GM18520 (cell line): ENCODE data around the gene UXS1.

Source experiments
- ATAC-seq: cut with Tn5 transposase; IDR thresholded peaks from one replicate; pipeline ENCODE4 v1.9.1; 2021; ENCODE audit not compliant: unreplicated experiment

The UXS1 gene

GRCh38 chr2:106054880-106055655 is 139.0 kb downstream of the UXS1 start:
- no peak for ATAC-seq

GRCh38 chr2:106054321-106054720 is 139.8 kb downstream of the UXS1 start:
- ATAC-seq: no peak

DNA sequence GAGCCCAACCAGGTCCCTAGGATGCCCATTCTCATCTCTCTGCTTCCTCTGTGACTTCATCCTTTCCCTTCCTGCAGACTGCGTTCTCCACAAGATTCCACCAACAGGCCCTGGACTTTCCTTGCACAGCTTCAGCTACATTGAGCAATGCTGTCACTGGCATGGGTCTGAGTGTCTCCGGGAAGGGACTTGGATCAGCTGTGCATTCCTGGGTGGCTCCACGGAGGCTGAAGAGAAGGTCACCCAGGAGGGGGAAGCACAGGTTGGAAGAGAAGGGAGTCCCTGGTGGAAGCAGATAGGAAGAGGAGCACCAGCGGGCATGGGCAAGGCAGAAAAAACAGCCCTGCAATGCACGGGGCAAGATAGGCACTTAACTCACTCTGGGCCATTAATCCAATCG is 140.5 kb downstream of the UXS1 start:
- no peak for ATAC-seq

DNA sequence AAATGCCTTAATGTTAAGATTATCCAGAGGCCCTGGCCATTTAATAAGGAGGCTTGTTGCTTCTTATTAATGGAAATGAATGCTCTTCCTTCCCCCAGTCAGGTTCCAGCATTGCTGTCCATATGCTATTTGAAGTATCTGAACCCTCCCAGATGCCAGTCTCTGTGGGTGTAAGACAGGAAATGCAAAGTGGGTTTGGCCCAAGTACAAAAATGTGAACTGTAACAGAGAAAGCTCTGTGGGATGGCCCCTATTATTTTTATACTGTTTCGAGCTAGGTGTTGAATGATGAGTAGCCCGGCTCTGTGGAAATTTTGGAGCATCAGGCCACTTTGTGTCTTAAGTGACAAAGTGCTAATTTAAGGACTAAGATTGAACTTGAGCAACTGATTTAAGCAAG is 141.0 kb downstream of the UXS1 start:
- ATAC-seq: no peak

DNA sequence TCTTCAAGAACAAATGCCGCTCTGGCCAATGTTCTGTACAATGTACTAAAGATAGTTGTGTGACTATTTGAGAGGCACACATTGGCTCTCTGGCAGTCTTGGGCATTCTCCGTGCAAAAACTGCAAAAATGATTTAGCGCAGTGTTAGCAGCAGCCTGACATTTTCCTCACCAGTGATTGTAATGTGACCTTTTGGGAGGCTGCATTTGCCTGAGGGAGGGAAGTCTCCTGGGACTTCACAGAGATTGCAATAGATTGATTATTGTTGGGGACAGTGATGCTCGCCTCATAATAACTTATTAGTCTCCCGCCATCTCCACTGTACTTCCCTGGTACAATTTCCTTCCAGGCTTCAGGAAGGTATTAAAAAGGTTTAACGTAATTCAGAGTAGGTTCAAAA is 149.2 kb downstream of the UXS1 start:
- no peak for ATAC-seq

GRCh38 chr2:106044021-106044420 is 150.1 kb downstream of the UXS1 start:
- ATAC-seq: no peak
